H9 (cell line): ENCODE measurements around the gene SREK1IP1. TPM values are rescaled to one million over a fixed set of nuclear protein-coding genes. Genes with fewer than 3 reads are reported as not detected.

Experiments used
- DNase-seq: peaks from one replicate; pipeline ENCODE4 v3.0.0-alpha.2; 2017
- H2AFZ ChIP-seq: one replicate; pipeline ENCODE4 v1.6.1; 2013; ENCODE audit warnings: mild to moderate bottlenecking, low read length, control low read depth, moderate library complexity
- H2AK5ac ChIP-seq: 2 replicates; pipeline ENCODE4 v1.6.1; 2013; ENCODE audit warnings: low read length, control low read depth, mixed read lengths; ENCODE audit not compliant: insufficient read length
- H2BK120ac ChIP-seq: one replicate; pipeline ENCODE4 v1.6.1; 2013; ENCODE audit warnings: low read depth, mild to moderate bottlenecking, low read length, control low read depth, inconsistent platforms; ENCODE audit not compliant: poor library complexity, severe bottlenecking
- H2BK12ac ChIP-seq: 2 replicates; pipeline ENCODE4 v1.6.1; 2013; ENCODE audit warnings: low read length, control low read depth, mixed read lengths, low read depth; ENCODE audit not compliant: insufficient read length
- H2BK15ac ChIP-seq: 2 replicates; pipeline ENCODE4 v1.6.1; 2013; ENCODE audit warnings: low read depth, low read length, control low read depth
- H2BK20ac ChIP-seq: one replicate; pipeline ENCODE4 v1.6.1; 2013; ENCODE audit warnings: low read depth, mild to moderate bottlenecking, low read length, control low read depth, inconsistent platforms; ENCODE audit not compliant: poor library complexity, severe bottlenecking
- H2BK5ac ChIP-seq: 2 replicates; pipeline ENCODE4 v1.6.1; 2013; ENCODE audit warnings: low read length, control low read depth, mixed read lengths; ENCODE audit not compliant: insufficient read length
- H3K14ac ChIP-seq: 2 replicates; pipeline ENCODE4 v1.6.1; 2013; ENCODE audit warnings: low read length, control low read depth; ENCODE audit not compliant: insufficient read depth
- H3K18ac ChIP-seq: 2 replicates; pipeline ENCODE4 v1.6.1; 2013; ENCODE audit warnings: low read depth, mild to moderate bottlenecking, mixed read lengths, low read length, control low read depth; ENCODE audit not compliant: insufficient read length
- H3K23ac ChIP-seq: 2 replicates; pipeline ENCODE4 v1.6.1; 2013; ENCODE audit warnings: low read length, control low read depth, mixed read lengths, low read depth; ENCODE audit not compliant: insufficient read length
- H3K23me2 ChIP-seq: 2 replicates; pipeline ENCODE4 v1.6.1; 2013; ENCODE audit warnings: low read depth, mild to moderate bottlenecking, mixed read lengths, low read length, control low read depth; ENCODE audit not compliant: insufficient read length, poor library complexity, severe bottlenecking
- H3K27ac ChIP-seq: 2 replicates; pipeline ENCODE4 v1.5.1; 2013; ENCODE audit warnings: low read length, control low read depth, mixed read lengths, low read depth; ENCODE audit not compliant: insufficient read length
- H3K27me3 ChIP-seq: 2 replicates; pipeline ENCODE4 v1.6.1; 2013; ENCODE audit warnings: low read length, control low read depth, inconsistent platforms; ENCODE audit not compliant: insufficient read depth
- H3K4ac ChIP-seq: 2 replicates; pipeline ENCODE4 v1.6.1; 2013; ENCODE audit warnings: low read depth, mild to moderate bottlenecking, control low read depth, inconsistent platforms, low read length, moderate library complexity
- H3K4me1 ChIP-seq: 2 replicates; pipeline ENCODE4 v1.6.1; 2013; ENCODE audit warnings: low read length, control low read depth, inconsistent platforms; ENCODE audit not compliant: insufficient read depth
- H3K4me2 ChIP-seq: 2 replicates; pipeline ENCODE4 v1.6.1; 2013; ENCODE audit warnings: low read length, control low read depth, mixed read lengths; ENCODE audit not compliant: insufficient read length, insufficient read depth
- H3K56ac ChIP-seq: 2 replicates; pipeline ENCODE4 v1.6.1; 2013; ENCODE audit warnings: low read depth, mild to moderate bottlenecking, mixed read lengths, low read length, control low read depth; ENCODE audit not compliant: insufficient read length
- H3K79me1 ChIP-seq: 2 replicates; pipeline ENCODE4 v1.6.1; 2013; ENCODE audit warnings: low read depth, mild to moderate bottlenecking, moderate library complexity, low read length, control low read depth, inconsistent platforms; ENCODE audit not compliant: insufficient read depth, poor library complexity, severe bottlenecking
- H3K79me2 ChIP-seq: 2 replicates; pipeline ENCODE4 v1.6.1; 2013; ENCODE audit warnings: low read length, control low read depth, inconsistent platforms; ENCODE audit not compliant: insufficient read depth
- H3K9ac ChIP-seq: 2 replicates; pipeline ENCODE4 v1.6.1; 2013; ENCODE audit warnings: low read length, control low read depth, mixed read lengths; ENCODE audit not compliant: insufficient read length; ENCODE audit errors: extremely low read depth
- H3K9me3 ChIP-seq: one replicate; pipeline ENCODE4 v1.6.1; 2013; ENCODE audit warnings: low read depth, low read length, inconsistent platforms; ENCODE audit not compliant: control insufficient read depth
- H3T11ph ChIP-seq: one replicate; pipeline ENCODE4 v1.6.1; 2013; ENCODE audit warnings: mild to moderate bottlenecking, low read length, control low read depth, inconsistent platforms
- H4K20me1 ChIP-seq: one replicate; pipeline ENCODE4 v1.6.1; 2013; ENCODE audit not compliant: control insufficient read depth, insufficient read length, insufficient read depth
- H4K5ac ChIP-seq: 2 replicates; pipeline ENCODE4 v1.6.1; 2013; ENCODE audit warnings: low read depth, mild to moderate bottlenecking, mixed read lengths, low read length, control low read depth; ENCODE audit not compliant: insufficient read length
- H4K8ac ChIP-seq: replicated peaks from 2 replicates; pipeline ENCODE4 v1.6.1; 2013; ENCODE audit warnings: low read length, control low read depth, mixed read lengths, low read depth; ENCODE audit not compliant: insufficient read length
- H4K91ac ChIP-seq: 2 replicates; pipeline ENCODE4 v1.6.1; 2013; ENCODE audit warnings: low read depth, mild to moderate bottlenecking, moderate library complexity, mixed read lengths, low read length, control low read depth; ENCODE audit not compliant: insufficient read length
- H3K27ac Mint-ChIP-seq, 3 experiments: 2 replicates in 2 of 3; 3 replicates in 1 of 3; pipeline ENCODE4 v1.8.0; 2020 to 2021; ENCODE audit warnings: mixed read lengths in 3 of 3, mild to moderate bottlenecking in 1 of 3, moderate library complexity in 1 of 3
- H3K27me3 Mint-ChIP-seq: 2 replicates; pipeline ENCODE4 v1.8.0; 2021; ENCODE audit warnings: low read depth, mild to moderate bottlenecking, moderate library complexity, mixed read lengths
- H3K36me3 Mint-ChIP-seq, 3 experiments: 2 replicates in 2 of 3; 3 replicates in 1 of 3; pipeline ENCODE4 v1.8.0; 2020 to 2021; ENCODE audit warnings: low read depth in 3 of 3, mixed read lengths in 3 of 3; ENCODE audit not compliant: insufficient read depth in 1 of 3
- H3K4me1 Mint-ChIP-seq, 2 experiments: 2 replicates each; pipeline ENCODE4 v1.8.0; 2020; ENCODE audit warnings: mixed read lengths in 2 of 2
- H3K4me3 Mint-ChIP-seq, 2 experiments: 2 replicates in 1 of 2; 3 replicates in 1 of 2; pipeline ENCODE4 v1.8.0; 2020 to 2021; ENCODE audit warnings: mild to moderate bottlenecking in 2 of 2, mixed read lengths in 2 of 2, moderate library complexity in 1 of 2
- H3K9me3 Mint-ChIP-seq, 2 experiments: 2 replicates in 1 of 2; 3 replicates in 1 of 2; pipeline ENCODE4 v1.8.0; 2020; ENCODE audit warnings: mild to moderate bottlenecking in 2 of 2, mixed read lengths in 2 of 2, moderate library complexity in 1 of 2
- WGBS: extraction: QIAGEN DNeasy Blood & Tissue Kit; methylation state at CpG from one replicate; pipeline ENCODE4 v1.1.7; 2013; ENCODE audit warnings: missing lambda C conversion rate, low lambda C conversion rate, mixed read lengths; ENCODE audit not compliant: insufficient read length; ENCODE audit errors: extremely low coverage; 5-methylcytosine and 5-hydroxymethylcytosine counted together
- long read RNA-seq: library from polyadenylated mRNA; unstranded; transcript quantifications from one replicate; pipeline ENCODE4 v2.0.0, GENCODE V29; 2020
- total RNA-seq: library from RNA; stranded (reverse); gene quantifications from 2 replicates; pipeline ENCODE4 v1.2.1, GENCODE V29; 2021
- TF ChIP-seq, protein P1 (sequence below): fragments of 200-600 bp; sonication (generic); conservative IDR thresholded peaks from 3 replicates; pipeline ENCODE4 v1.8.0; 2021; ENCODE audit warnings: antibody characterized with exemption, mild to moderate bottlenecking

Gene SREK1IP1
- 24.2 and 28.6 TPM in 2 replicates for total RNA-seq
- long read RNA-seq, full-length matches to known transcripts, result 8 of 16 reads
- long read RNA-seq, partial matches to known transcripts, result 6 of 16 reads
- long read RNA-seq, other reads (novel, unspliced or antisense), result 2 of 16 reads

DNA sequence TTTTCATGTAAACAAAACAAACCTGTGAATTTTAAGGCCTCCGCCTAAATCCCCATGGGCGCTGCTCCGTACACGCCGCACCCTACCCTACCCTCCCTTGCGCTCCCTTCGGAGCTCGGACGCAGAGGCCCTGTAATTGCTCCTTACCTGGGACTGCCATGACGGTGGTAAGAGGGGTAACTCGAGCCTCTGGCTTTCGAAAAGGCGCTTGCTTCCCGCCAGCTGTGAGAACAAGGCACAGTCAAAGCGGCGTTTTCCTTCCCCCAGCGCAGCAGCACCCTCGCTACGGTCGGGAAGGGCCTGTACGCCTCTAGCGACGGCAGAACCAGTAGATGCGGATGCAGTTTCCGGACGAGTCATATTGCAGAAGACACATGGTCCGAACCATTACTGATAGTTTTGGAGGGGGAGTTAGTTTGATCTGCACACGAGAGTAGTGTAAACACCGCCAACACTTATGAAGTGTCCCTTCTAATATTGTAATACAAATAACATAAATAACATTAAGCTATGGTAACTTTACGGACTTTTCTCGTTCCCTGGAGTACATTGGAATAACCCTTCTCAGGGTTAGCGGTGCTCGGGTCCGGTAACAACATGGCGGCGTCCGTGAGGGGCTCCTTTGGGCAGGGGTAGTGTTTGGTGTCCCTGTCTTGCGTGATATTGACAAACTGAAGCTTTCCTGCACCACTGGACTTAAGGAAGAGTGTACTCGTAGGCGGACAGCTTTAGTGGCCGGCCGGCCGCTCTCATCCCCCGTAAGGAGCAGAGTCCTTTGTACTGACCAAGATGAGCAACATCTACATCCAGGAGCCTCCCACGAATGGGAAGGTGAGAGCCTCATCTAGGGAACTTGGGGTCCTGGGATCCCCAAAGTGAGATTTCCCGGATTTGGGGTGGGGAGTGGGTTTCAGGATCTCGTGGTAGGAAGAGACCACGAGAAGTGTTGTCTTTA is at the start of gene SREK1IP1, which contains the start of gene CWC27:
SREK1IP1 (minus strand) TSS at position 334 of the 955 bp plus-strand sequence; CDS start at position 160, 174 bp downstream.
CWC27 (plus strand) TSS at position 573 of the 955 bp plus-strand sequence; CDS start at position 790, 217 bp downstream.
- no peaks in the 10 kb centered on the region for H3K9me3 ChIP-seq
- no peaks in the 10 kb centered on the region for H3K27me3 ChIP-seq
- no peak within 1 kb of the TSS for H2BK120ac ChIP-seq
- H3K4me2 ChIP-seq, result peak within 1 kb of the TSS; percentile 93
- no CpG with 5 or more reads among the region's 48 CpGs for WGBS
- H2AFZ ChIP-seq, result peak within 1 kb of the TSS; percentile 59
- no peaks in the 10 kb centered on the region for H3K4me1 ChIP-seq
- Mint-ChIP-seq H3K4me1 (peaks cover 22 to 27% of the 10 kb centered on the region in 2 experiments), H3K36me3 (peaks cover 6 to 23% (median 19%) of the 10 kb centered on the region in 3 experiments; a peak in 5 of 7 replicates), H3K4me3 (peak within 1 kb of the TSS; percentile 100), H3K27me3 (no peaks in the 10 kb centered on the region), H3K9me3 (no peaks in the 10 kb centered on the region; a peak in 1 of 5 replicates), H3K27ac (peak within 1 kb of the TSS; percentile 100)
- H3K79me1 ChIP-seq, result peaks cover 10% of the 10 kb centered on the region
- no peak within 1 kb of the TSS for H3T11ph ChIP-seq
- peak within 1 kb of the TSS; percentile 94 for H3K9ac ChIP-seq
- H3K79me2 ChIP-seq, result peaks cover 22% of the 10 kb centered on the region; the same call in 1 of the 2 replicates
- H2BK20ac ChIP-seq, result no peak within 1 kb of the TSS
- peak within 1 kb of the TSS; percentile 94 for H3K18ac ChIP-seq
- no peaks in the 10 kb centered on the region for H4K20me1 ChIP-seq
- no peak within 1 kb of the TSS for H2BK15ac ChIP-seq
- no peak within 1 kb of the TSS for H2AK5ac ChIP-seq
- H2BK5ac ChIP-seq, result peak within 1 kb of the TSS; percentile 4
- H2BK12ac ChIP-seq, result no peak within 1 kb of the TSS
- no peak within 1 kb of the TSS for H4K8ac ChIP-seq
- H3K4ac ChIP-seq, result no peak within 1 kb of the TSS; the same call in 1 of the 2 replicates
- H4K91ac ChIP-seq, result no peak within 1 kb of the TSS
- peaks cover 4% of the 10 kb centered on the region for H3K23me2 ChIP-seq
- peak within 1 kb of the TSS; percentile 18 for H3K56ac ChIP-seq
- H3K27ac ChIP-seq, result peak within 1 kb of the TSS; percentile 62
- peak within 1 kb of the TSS; percentile 93 for H3K14ac ChIP-seq
- TF ChIP-seq, protein P1, sequence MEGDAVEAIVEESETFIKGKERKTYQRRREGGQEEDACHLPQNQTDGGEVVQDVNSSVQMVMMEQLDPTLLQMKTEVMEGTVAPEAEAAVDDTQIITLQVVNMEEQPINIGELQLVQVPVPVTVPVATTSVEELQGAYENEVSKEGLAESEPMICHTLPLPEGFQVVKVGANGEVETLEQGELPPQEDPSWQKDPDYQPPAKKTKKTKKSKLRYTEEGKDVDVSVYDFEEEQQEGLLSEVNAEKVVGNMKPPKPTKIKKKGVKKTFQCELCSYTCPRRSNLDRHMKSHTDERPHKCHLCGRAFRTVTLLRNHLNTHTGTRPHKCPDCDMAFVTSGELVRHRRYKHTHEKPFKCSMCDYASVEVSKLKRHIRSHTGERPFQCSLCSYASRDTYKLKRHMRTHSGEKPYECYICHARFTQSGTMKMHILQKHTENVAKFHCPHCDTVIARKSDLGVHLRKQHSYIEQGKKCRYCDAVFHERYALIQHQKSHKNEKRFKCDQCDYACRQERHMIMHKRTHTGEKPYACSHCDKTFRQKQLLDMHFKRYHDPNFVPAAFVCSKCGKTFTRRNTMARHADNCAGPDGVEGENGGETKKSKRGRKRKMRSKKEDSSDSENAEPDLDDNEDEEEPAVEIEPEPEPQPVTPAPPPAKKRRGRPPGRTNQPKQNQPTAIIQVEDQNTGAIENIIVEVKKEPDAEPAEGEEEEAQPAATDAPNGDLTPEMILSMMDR, result peak; percentile 29; the same call in 2 of the 3 replicates
- no peak within 1 kb of the TSS for H3K23ac ChIP-seq
- H4K5ac ChIP-seq, result peak within 1 kb of the TSS; percentile 34
- peak; percentile 86 for DNase-seq
